ENCODE data around the gene ERN1. TPM values are rescaled to one million over a fixed set of nuclear protein-coding genes. Genes with fewer than 3 reads are reported as not detected.
"Not testable (repeated sequence)": the region's sequence is repeated elsewhere in the genome, so short reads cannot be mapped to it uniquely, and the experiment has no call there.

The ERN1 gene
- total RNA-seq, 1 donor from 2014 or later = 7.1 TPM

GRCh38 chr17:64025732-64026294 lies 104.1 kb downstream of the ERN1 start:
- DNase-seq (ENCODE audit: missing footprints) (peak; percentile 86), ATAC-seq (peak; percentile 61)
- intact Hi-C loops (cut with DNase I) = loop anchor here (2.0 kb wide), 2 partner anchors 107 to 257 kb away; partner anchors contain the start of gene GH1

GRCh38 chr17:64024781-64025731 lies 104.9 kb downstream of the ERN1 start:
- DNase-seq (ENCODE audit: missing footprints) (no peak), ATAC-seq (no peak)
- intact Hi-C loops (cut with DNase I) = loop anchor here (2.0 kb wide), 1 partner anchor 106 kb away; the partner anchor contains the start of gene GH1

- ATAC-seq = no peak
- intact Hi-C loops (cut with DNase I) = loop anchor here (2.0 kb wide), 1 partner anchor 105 kb away; the partner anchor contains the start of gene GH1
- DNase-seq (ENCODE audit: missing footprints) = no peak
Measured at GRCh38 chr17:64024215-64024654, 105.7 kb downstream of the ERN1 start.

- intact Hi-C loops (cut with DNase I) = no loop called here
- ATAC-seq = no peak
Measured at GRCh38 chr17:64022611-64023063, 107.3 kb downstream of the ERN1 start.

GRCh38 chr17:64020056-64020766 lies 109.7 kb downstream of the ERN1 start, which contains the start of gene ICAM2:
TSS of gene ICAM2 (minus strand) at chr17:64020633. CDS start at chr17:64006691, 13,942 bp downstream.
- intact Hi-C loops (cut with DNase I) = no loop called here
- peak; percentile 58 for ATAC-seq
- DNase-seq (ENCODE audit: missing footprints) = peak; percentile 80

More at GRCh38 chr17:64022611-64023063, 107.3 kb downstream of the ERN1 start:
- no peak for DNase-seq (ENCODE audit: missing footprints)

- ATAC-seq; DNase-seq (ENCODE audit: missing footprints); intact Hi-C loops (cut with DNase I): not testable (repeated sequence)
Measured at GRCh38 chr17:64019551-64019961, 110.4 kb downstream of the ERN1 start.

- no peak for ATAC-seq
- DNase-seq (ENCODE audit: missing footprints) = no peak
- intact Hi-C loops (cut with DNase I) = no loop called here
Measured at GRCh38 chr17:64017381-64017980, 112.5 kb downstream of the ERN1 start.

GRCh38 chr17:64016974-64017373 lies 113.0 kb downstream of the ERN1 start:
- intact Hi-C loops (cut with DNase I) = no loop called here

GRCh38 chr17:64016231-64016784 lies 113.6 kb downstream of the ERN1 start:
- DNase-seq (ENCODE audit: missing footprints) = no peak
- no peak for ATAC-seq
- intact Hi-C loops (cut with DNase I) = no loop called here

More at GRCh38 chr17:64016974-64017373, 113.0 kb downstream of the ERN1 start:
- ATAC-seq (no peak), DNase-seq (ENCODE audit: missing footprints) (no peak)

- intact Hi-C loops (cut with DNase I) = no loop called here
- ATAC-seq (no peak), DNase-seq (ENCODE audit: missing footprints) (no peak)
Measured at GRCh38 chr17:64015447-64015846, 114.5 kb downstream of the ERN1 start.

- peak; percentile 26 for ATAC-seq
- DNase-seq (ENCODE audit: missing footprints) = no peak
- intact Hi-C loops (cut with DNase I) = no loop called here
Measured at GRCh38 chr17:64009571-64010402, 120.2 kb downstream of the ERN1 start.

- intact Hi-C loops (cut with DNase I) = no loop called here
- DNase-seq (ENCODE audit: missing footprints) = no peak
- no peak for ATAC-seq
Measured at GRCh38 chr17:64008830-64009229, 121.1 kb downstream of the ERN1 start.

GRCh38 chr17:64008346-64008745 lies 121.6 kb downstream of the ERN1 start:
- intact Hi-C loops (cut with DNase I) = no loop called here
- ATAC-seq = no peak

GRCh38 chr17:64007838-64008282 lies 122.1 kb downstream of the ERN1 start:
- intact Hi-C loops (cut with DNase I) = no loop called here
- no peak for ATAC-seq
- DNase-seq (ENCODE audit: missing footprints) = no peak

More at GRCh38 chr17:64008346-64008745, 121.6 kb downstream of the ERN1 start:
- DNase-seq (ENCODE audit: missing footprints) = no peak

GRCh38 chr17:64007089-64007837 lies 122.7 kb downstream of the ERN1 start:
- intact Hi-C loops (cut with DNase I); DNase-seq (ENCODE audit: missing footprints); ATAC-seq: not testable (repeated sequence)

- DNase-seq (ENCODE audit: missing footprints) (peak; percentile 85), ATAC-seq (peak; percentile 75)
- intact Hi-C loops (cut with DNase I) = no loop called here
Measured at GRCh38 chr17:64006361-64007088, 123.4 kb downstream of the ERN1 start.

Data from Right ventricle myocardium inferior (tissue), 1 donor.